Loucy (cell line): ENCODE data around the gene RAB7B.

ENCODE experiments used
- CTCF ChIP-seq: fragments of 200-600 bp; sonication (generic); conservative IDR thresholded peaks from 2 replicates; pipeline ENCODE4 v1.5.1; 2014; ENCODE audit warnings: mild to moderate bottlenecking, antibody characterized with exemption, low read length
- EZH2phosphoT487 ChIP-seq: fragments of 200-600 bp; IDR thresholded peaks from 2 replicates; pipeline ENCODE4 v1.6.1; 2018; ENCODE audit warnings: antibody characterized with exemption, mild to moderate bottlenecking, moderate library complexity, borderline replicate concordance

GRCh38 chr1:206023695-206024094 lies 20.5 kb upstream of the RAB7B start, which contains the start of gene CTSE:
- TF ChIP-seq CTCF (no peak), EZH2phosphoT487 (no peak)
